Endothelial cell (in vitro differentiated cells): ENCODE measurements around the gene AKAP8. TPM values are rescaled to one million over a fixed set of nuclear protein-coding genes. Genes with fewer than 3 reads are reported as not detected.

Experiments used
- DNase-seq: peaks from one replicate; pipeline ENCODE4 v3.0.0; 2021; ENCODE audit warnings: low spot score
- H3K27ac Mint-ChIP-seq: one replicate; pipeline ENCODE4 v1.8.0; 2021; ENCODE audit warnings: mixed read lengths, inconsistent platforms; ENCODE audit not compliant: unreplicated experiment
- H3K27me3 Mint-ChIP-seq: one replicate; pipeline ENCODE4 v1.8.0; 2021; ENCODE audit warnings: mild to moderate bottlenecking, moderate library complexity, mixed read lengths, inconsistent platforms; ENCODE audit not compliant: unreplicated experiment
- H3K36me3 Mint-ChIP-seq: one replicate; pipeline ENCODE4 v1.8.0; 2021; ENCODE audit warnings: mild to moderate bottlenecking, low read depth, mixed read lengths, inconsistent platforms; ENCODE audit not compliant: unreplicated experiment
- H3K4me1 Mint-ChIP-seq: one replicate; pipeline ENCODE4 v1.8.0; 2021; ENCODE audit warnings: mild to moderate bottlenecking, mixed read lengths, inconsistent platforms; ENCODE audit not compliant: unreplicated experiment
- H3K4me3 Mint-ChIP-seq: one replicate; pipeline ENCODE4 v1.8.0; 2021; ENCODE audit warnings: mild to moderate bottlenecking, mixed read lengths, inconsistent platforms; ENCODE audit not compliant: unreplicated experiment
- H3K9me3 Mint-ChIP-seq: one replicate; pipeline ENCODE4 v1.8.0; 2021; ENCODE audit warnings: mixed read lengths, inconsistent platforms; ENCODE audit not compliant: unreplicated experiment
- CTCF ChIP-seq: fragments of 200-600 bp; sonication (generic); IDR thresholded peaks from one replicate; pipeline ENCODE4 v1.5.0; 2021; ENCODE audit warnings: antibody characterized with exemption; ENCODE audit not compliant: unreplicated experiment
- total RNA-seq: library from RNA; stranded (reverse); fragmentation: NEBNext Ultra II Directional; extraction: Animal tissue kit (Norgen Biotek cat#: 25700); gene quantifications from one replicate; pipeline ENCODE4 v1.2.1, GENCODE V29; 2021; ENCODE audit not compliant: unreplicated experiment

Gene AKAP8
- total RNA-seq, 1 donor from 2014 or later = 36.5 TPM

- no peak for DNase-seq
- H3K27me3 Mint-ChIP-seq = peaks cover 18% of the 10 kb centered on the region
- H3K4me3 Mint-ChIP-seq = peak overlapping the region; percentile 77
- peaks cover 14% of the 10 kb centered on the region for H3K4me1 Mint-ChIP-seq
- no peak for TF ChIP-seq CTCF
- no peaks in the 10 kb centered on the region for H3K9me3 Mint-ChIP-seq
- H3K27ac Mint-ChIP-seq = no peak overlapping the region
- H3K36me3 Mint-ChIP-seq = peaks cover 28% of the 10 kb centered on the region
These were observed 42.2 kb upstream of the AKAP8 start for GRCh38 chr19:15421721-15422260.

- Mint-ChIP-seq H3K4me3 (no peak overlapping the region), H3K27ac (no peak overlapping the region), H3K4me1 (peaks cover 18% of the 10 kb centered on the region), H3K9me3 (no peaks in the 10 kb centered on the region), H3K27me3 (peaks cover 14% of the 10 kb centered on the region), H3K36me3 (peaks cover 24% of the 10 kb centered on the region)
- no peak for TF ChIP-seq CTCF
- DNase-seq = no peak
These were observed 41.6 kb upstream of the AKAP8 start for GRCh38 chr19:15421136-15421695.

GRCh38 chr19:15419413-15420025 is 39.9 kb upstream of the AKAP8 start:
- Mint-ChIP-seq H3K9me3 (no peaks in the 10 kb centered on the region), H3K4me3 (peak overlapping the region; percentile 100), H3K36me3 (peaks cover 19% of the 10 kb centered on the region), H3K4me1 (peaks cover 18% of the 10 kb centered on the region), H3K27ac (no peak overlapping the region), H3K27me3 (peaks cover 10% of the 10 kb centered on the region)
- DNase-seq = no peak
- no peak for TF ChIP-seq CTCF

GRCh38 chr19:15418579-15419412 is 39.2 kb upstream of the AKAP8 start, which contains the start of gene AKAP8L:
AKAP8L (minus strand) TSS chr19:15418988; CDS start chr19:15418923, 65 bp downstream.
- peaks cover 10% of the 10 kb centered on the region for H3K27me3 Mint-ChIP-seq
- peaks cover 19% of the 10 kb centered on the region for H3K36me3 Mint-ChIP-seq
- peak within 1 kb of the TSS; percentile 92 for H3K27ac Mint-ChIP-seq
- DNase-seq = peak; percentile 94
- peak within 1 kb of the TSS; percentile 100 for H3K4me3 Mint-ChIP-seq
- peaks cover 18% of the 10 kb centered on the region for H3K4me1 Mint-ChIP-seq
- peak; percentile 56 for TF ChIP-seq CTCF
- H3K9me3 Mint-ChIP-seq = no peaks in the 10 kb centered on the region
